K562 (cell line): ENCODE data around the gene PLEKHA8. TPM values are rescaled to one million over a fixed set of nuclear protein-coding genes. Genes with fewer than 3 reads are reported as not detected.

Source experiments
- ESRRA ChIP-seq: fragments of 450-650 bp; IDR thresholded peaks from 2 replicates; pipeline ENCODE4 v1.6.1; 2014; ENCODE audit warnings: low read depth, mild to moderate bottlenecking, moderate library complexity, borderline replicate concordance
- FOXJ2 ChIP-seq: fragments of 200-800 bp; sonication (Bioruptor generic); IDR thresholded peaks from 2 replicates; pipeline ENCODE4 v1.6.1; 2016; ENCODE audit warnings: missing genetic modification characterization, missing compliant biosample characterization
- FOXK1 ChIP-seq: sonication (generic); formaldehyde crosslinking; IDR thresholded peaks from 2 replicates; pipeline ENCODE4 v1.8.0; 2022; ENCODE audit warnings: missing genetic modification reagents, mild to moderate bottlenecking, borderline replicate concordance
- HDAC3 ChIP-seq: fragments of 450-650 bp; IDR thresholded peaks from 2 replicates; pipeline ENCODE4 v1.6.1; 2018; ENCODE audit warnings: borderline replicate concordance, mild to moderate bottlenecking, moderate library complexity; ENCODE audit not compliant: partially characterized antibody
- KHSRP ChIP-seq: fragments of 450-650 bp; IDR thresholded peaks from 2 replicates; pipeline ENCODE4 v1.6.1; 2017
- LEF1 ChIP-seq: fragments of 450-650 bp; IDR thresholded peaks from 2 replicates; pipeline ENCODE4 v1.6.1; 2016; ENCODE audit warnings: mild to moderate bottlenecking
- MECOM ChIP-seq: fragments of 250-450 bp; sonication (Bioruptor Pico); IDR thresholded peaks from 2 replicates; pipeline ENCODE4 v1.8.0; 2022; ENCODE audit warnings: inconsistent platforms
- POLR2AphosphoS5 ChIP-seq: IDR thresholded peaks from 2 replicates; pipeline ENCODE4 v1.6.1; 2011; ENCODE audit warnings: mild to moderate bottlenecking, low read depth, low read length, moderate library complexity; ENCODE audit not compliant: control insufficient read depth, insufficient read depth
- SNIP1 ChIP-seq: fragments of 450-650 bp; IDR thresholded peaks from 2 replicates; pipeline ENCODE4 v1.7.1; 2017; ENCODE audit warnings: low read depth, mild to moderate bottlenecking
- SRSF7 ChIP-seq: fragments of 200-400 bp; formaldehyde crosslinking; optimal IDR thresholded peaks from 2 replicates; pipeline ENCODE3; 2017; ENCODE audit warnings: mild to moderate bottlenecking, low read depth, low read length
- TBL1XR1 ChIP-seq, 2 experiments: IDR thresholded peaks; 2 replicates each; pipeline ENCODE4 v1.6.1; 2012; ENCODE audit warnings: improper control_type of control experiment in 2 of 2, low read length in 2 of 2, mild to moderate bottlenecking in 1 of 2
- TOE1 ChIP-seq, 2 experiments: fragments of 450-650 bp in 1 of 2; sonication (generic) in 1 of 2; formaldehyde crosslinking in 1 of 2; IDR thresholded peaks; 2 replicates each; pipeline versions ENCODE4 v1.7.1 to v1.8.0; 2016 to 2022; ENCODE audit warnings: borderline replicate concordance in 2 of 2, mild to moderate bottlenecking in 2 of 2, antibody characterized with exemption in 1 of 2, inconsistent platforms in 1 of 2, low read depth in 1 of 2, missing genetic modification reagents in 1 of 2, moderate library complexity in 1 of 2
- ZNF766 ChIP-seq: fragments of 200-800 bp; sonication (Bioruptor generic); conservative IDR thresholded peaks from 2 replicates; pipeline ENCODE4 v1.6.1; 2016; ENCODE audit warnings: missing genetic modification characterization, missing compliant biosample characterization
- polyA plus RNA-seq, 8 experiments: library from polyadenylated mRNA; depleted of rRNA in 4 of 8; stranded (reverse) in 5 of 8; unstranded in 3 of 8; fragments of >200 nt; fragmentation: Nextera tagmentation in 2 of 8; fragmentation: Illumina TruSeq in 1 of 8; extraction: Ambion mirVana in 2 of 8; extraction: Trizol in 1 of 8; gene quantifications; 2 replicates each; pipeline versions ENCODE4 v1.2.1 to v1.2.3, GENCODE V29; 2011 to 2014; ENCODE audit warnings: inconsistent platforms in 1 of 8, missing spikeins in 1 of 8
- total RNA-seq, 7 experiments: library from RNA; depleted of rRNA in 6 of 7; stranded (reverse); fragments of >200 nt in 6 of 7; fragmentation: Illumina TruSeq in 2 of 7; extraction: Trizol in 2 of 7; gene quantifications; 2 replicates each; pipeline versions ENCODE4 v1.2.1 to v1.2.3, GENCODE V29; 2011 to 2021; ENCODE audit warnings: low replicate concordance in 1 of 7
- TF ChIP-seq, protein P1 (sequence below): sonication (generic); formaldehyde crosslinking; IDR thresholded peaks from 2 replicates; pipeline ENCODE4 v1.9.0; 2022; ENCODE audit warnings: mild to moderate bottlenecking, missing genetic modification reagents
- TF ChIP-seq, protein P2 (sequence below): fragments of 450-650 bp; IDR thresholded peaks from 2 replicates; pipeline ENCODE4 v1.6.1; 2017; ENCODE audit warnings: antibody characterized with exemption, mild to moderate bottlenecking
- TF ChIP-seq, protein P3 (sequence below): sonication (generic); formaldehyde crosslinking; IDR thresholded peaks from 2 replicates; pipeline ENCODE4 v1.8.0; 2022; ENCODE audit warnings: missing genetic modification reagents, mild to moderate bottlenecking, moderate library complexity, borderline replicate concordance
- TF ChIP-seq, protein P4 (sequence below), 2 experiments: fragments of 450-650 bp in 1 of 2; sonication (generic) in 1 of 2; formaldehyde crosslinking in 1 of 2; IDR thresholded peaks in 1 of 2; conservative IDR thresholded peaks in 1 of 2; 2 replicates each; pipeline versions ENCODE4 v1.6.1 to v1.8.1; 2016 to 2023; ENCODE audit warnings: mild to moderate bottlenecking in 2 of 2, moderate library complexity in 2 of 2, inconsistent platforms in 1 of 2, missing genetic modification reagents in 1 of 2
- TF ChIP-seq, protein P5 (sequence below), 2 experiments: fragments of 450-650 bp; conservative IDR thresholded peaks; 2 replicates each; pipeline ENCODE4 v1.6.1; 2017; ENCODE audit warnings: mild to moderate bottlenecking in 2 of 2, moderate library complexity in 2 of 2

PLEKHA8 gene
- total and polyA plus RNA-seq, 9 of the 15 experiments (the other 6 are each of a cell fraction or from before 2014, with no cell fraction given), result 3.2 to 16.3 (median 11.8) TPM

DNA sequence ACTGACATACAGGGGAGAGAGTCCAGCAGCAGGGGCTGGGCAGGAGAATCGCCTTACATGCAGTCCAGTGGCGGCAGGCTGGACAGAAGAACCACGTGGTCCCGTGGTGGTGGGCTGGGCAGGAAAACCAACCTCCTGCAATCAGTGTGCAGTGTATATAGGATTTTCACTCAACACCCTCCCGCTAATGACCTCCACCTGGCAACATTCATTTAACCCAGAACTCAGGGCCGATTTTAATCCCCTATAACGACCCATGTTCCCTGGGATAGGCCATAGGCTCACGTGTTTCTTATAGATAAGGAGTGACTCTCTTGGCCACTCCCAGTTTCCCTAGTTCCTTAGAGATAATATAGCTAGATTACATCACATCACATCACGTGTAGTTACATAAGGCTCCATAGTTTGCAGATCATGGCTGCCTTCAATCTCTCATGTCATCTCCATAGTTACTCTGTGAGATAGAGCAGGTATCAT lies 125.9 kb downstream of the PLEKHA8 start (continued):
- TF ChIP-seq KHSRP (no peak), ESRRA (peak; percentile 62; the same call in 1 of the 2 replicates), POLR2AphosphoS5 (peak; percentile 64; the same call in 1 of the 2 replicates), HDAC3 (peak; percentile 62), TBL1XR1 (IDR thresholded peaks at IDR 0.05; ENCODE audit: low read length in 2 of 2) (peak in 1 of 2 experiments; percentile 59; a peak in 1 of 4 replicates), SRSF7 (no peak), TOE1 (IDR thresholded peaks at IDR 0.05; ENCODE audit: borderline replicate concordance) (peak; percentile 59; the same call in 1 of the 2 replicates), TOE1 (CRISPR knock-in tag; IDR thresholded peaks at IDR 0.05; ENCODE audit: borderline replicate concordance, low read depth) (0 out of 2 replicates have a peak, but pooled peaks have one; percentile 22), SNIP1 (no peak), LEF1 (peak; percentile 74; the same call in 1 of the 2 replicates), MECOM (no peak), FOXJ2 (tag) (peak; percentile 74; the same call in 1 of the 2 replicates), ZNF766 (CRISPR knock-in tag) (no peak), FOXK1 (CRISPR knock-in tag) (no peak)
- TF ChIP-seq, protein P1, sequence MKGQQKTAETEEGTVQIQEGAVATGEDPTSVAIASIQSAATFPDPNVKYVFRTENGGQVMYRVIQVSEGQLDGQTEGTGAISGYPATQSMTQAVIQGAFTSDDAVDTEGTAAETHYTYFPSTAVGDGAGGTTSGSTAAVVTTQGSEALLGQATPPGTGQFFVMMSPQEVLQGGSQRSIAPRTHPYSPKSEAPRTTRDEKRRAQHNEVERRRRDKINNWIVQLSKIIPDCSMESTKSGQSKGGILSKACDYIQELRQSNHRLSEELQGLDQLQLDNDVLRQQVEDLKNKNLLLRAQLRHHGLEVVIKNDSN (CRISPR knock-in tag), result peak; percentile 57; the same call in 1 of the 2 replicates
- TF ChIP-seq, protein P2, sequence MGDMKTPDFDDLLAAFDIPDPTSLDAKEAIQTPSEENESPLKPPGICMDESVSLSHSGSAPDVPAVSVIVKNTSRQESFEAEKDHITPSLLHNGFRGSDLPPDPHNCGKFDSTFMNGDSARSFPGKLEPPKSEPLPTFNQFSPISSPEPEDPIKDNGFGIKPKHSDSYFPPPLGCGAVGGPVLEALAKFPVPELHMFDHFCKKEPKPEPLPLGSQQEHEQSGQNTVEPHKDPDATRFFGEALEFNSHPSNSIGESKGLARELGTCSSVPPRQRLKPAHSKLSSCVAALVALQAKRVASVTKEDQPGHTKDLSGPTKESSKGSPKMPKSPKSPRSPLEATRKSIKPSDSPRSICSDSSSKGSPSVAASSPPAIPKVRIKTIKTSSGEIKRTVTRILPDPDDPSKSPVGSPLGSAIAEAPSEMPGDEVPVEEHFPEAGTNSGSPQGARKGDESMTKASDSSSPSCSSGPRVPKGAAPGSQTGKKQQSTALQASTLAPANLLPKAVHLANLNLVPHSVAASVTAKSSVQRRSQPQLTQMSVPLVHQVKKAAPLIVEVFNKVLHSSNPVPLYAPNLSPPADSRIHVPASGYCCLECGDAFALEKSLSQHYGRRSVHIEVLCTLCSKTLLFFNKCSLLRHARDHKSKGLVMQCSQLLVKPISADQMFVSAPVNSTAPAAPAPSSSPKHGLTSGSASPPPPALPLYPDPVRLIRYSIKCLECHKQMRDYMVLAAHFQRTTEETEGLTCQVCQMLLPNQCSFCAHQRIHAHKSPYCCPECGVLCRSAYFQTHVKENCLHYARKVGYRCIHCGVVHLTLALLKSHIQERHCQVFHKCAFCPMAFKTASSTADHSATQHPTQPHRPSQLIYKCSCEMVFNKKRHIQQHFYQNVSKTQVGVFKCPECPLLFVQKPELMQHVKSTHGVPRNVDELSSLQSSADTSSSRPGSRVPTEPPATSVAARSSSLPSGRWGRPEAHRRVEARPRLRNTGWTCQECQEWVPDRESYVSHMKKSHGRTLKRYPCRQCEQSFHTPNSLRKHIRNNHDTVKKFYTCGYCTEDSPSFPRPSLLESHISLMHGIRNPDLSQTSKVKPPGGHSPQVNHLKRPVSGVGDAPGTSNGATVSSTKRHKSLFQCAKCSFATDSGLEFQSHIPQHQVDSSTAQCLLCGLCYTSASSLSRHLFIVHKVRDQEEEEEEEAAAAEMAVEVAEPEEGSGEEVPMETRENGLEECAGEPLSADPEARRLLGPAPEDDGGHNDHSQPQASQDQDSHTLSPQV, result 0 out of 2 replicates have a peak, but pooled peaks have one; percentile 46
- TF ChIP-seq, protein P3, sequence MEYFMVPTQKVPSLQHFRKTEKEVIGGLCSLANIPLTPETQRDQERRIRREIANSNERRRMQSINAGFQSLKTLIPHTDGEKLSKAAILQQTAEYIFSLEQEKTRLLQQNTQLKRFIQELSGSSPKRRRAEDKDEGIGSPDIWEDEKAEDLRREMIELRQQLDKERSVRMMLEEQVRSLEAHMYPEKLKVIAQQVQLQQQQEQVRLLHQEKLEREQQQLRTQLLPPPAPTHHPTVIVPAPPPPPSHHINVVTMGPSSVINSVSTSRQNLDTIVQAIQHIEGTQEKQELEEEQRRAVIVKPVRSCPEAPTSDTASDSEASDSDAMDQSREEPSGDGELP (CRISPR knock-in tag), result 0 out of 2 replicates have a peak, but pooled peaks have one; percentile 26
- TF ChIP-seq, protein P4, sequence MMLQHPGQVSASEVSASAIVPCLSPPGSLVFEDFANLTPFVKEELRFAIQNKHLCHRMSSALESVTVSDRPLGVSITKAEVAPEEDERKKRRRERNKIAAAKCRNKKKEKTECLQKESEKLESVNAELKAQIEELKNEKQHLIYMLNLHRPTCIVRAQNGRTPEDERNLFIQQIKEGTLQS (IDR thresholded peaks at IDR 0.05), result peak; percentile 70; the same call in 1 of the 2 replicates
- TF ChIP-seq, protein P4 (CRISPR knock-in tag; conservative IDR thresholded peaks at IDR 0.05), result no peak
- TF ChIP-seq, protein P5, sequence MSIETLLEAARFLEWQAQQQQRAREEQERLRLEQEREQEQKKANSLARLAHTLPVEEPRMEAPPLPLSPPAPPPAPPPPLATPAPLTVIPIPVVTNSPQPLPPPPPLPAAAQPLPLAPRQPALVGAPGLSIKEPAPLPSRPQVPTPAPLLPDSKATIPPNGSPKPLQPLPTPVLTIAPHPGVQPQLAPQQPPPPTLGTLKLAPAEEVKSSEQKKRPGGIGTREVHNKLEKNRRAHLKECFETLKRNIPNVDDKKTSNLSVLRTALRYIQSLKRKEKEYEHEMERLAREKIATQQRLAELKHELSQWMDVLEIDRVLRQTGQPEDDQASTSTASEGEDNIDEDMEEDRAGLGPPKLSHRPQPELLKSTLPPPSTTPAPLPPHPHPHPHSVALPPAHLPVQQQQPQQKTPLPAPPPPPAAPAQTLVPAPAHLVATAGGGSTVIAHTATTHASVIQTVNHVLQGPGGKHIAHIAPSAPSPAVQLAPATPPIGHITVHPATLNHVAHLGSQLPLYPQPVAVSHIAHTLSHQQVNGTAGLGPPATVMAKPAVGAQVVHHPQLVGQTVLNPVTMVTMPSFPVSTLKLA (conservative IDR thresholded peaks at IDR 0.05), result peak; percentile 68 to 77
